Breast epithelium (tissue), 3 donors: Measurements from ENCODE around the gene RELN.

Experiments
- POLR2A ChIP-seq: fragments of 450-650 bp; IDR thresholded peaks from one replicate; pipeline ENCODE4 v1.6.1; 2016; ENCODE audit warnings: antibody characterized with exemption, mild to moderate bottlenecking, moderate library complexity
- POLR2AphosphoS5 ChIP-seq, 3 donors: sonication (generic); formaldehyde crosslinking; IDR thresholded peaks; one replicate each; pipeline ENCODE4 v1.6.1; 2017; ENCODE audit warnings: antibody characterized with exemption in 3 of 3
- TF ChIP-seq, protein P1 (sequence below), 3 donors: fragments of 450-650 bp; IDR thresholded peaks; one replicate each; pipeline ENCODE4 v1.5.1; 2016 to 2017; ENCODE audit warnings: antibody characterized with exemption in 3 of 3, mild to moderate bottlenecking in 3 of 3, moderate library complexity in 3 of 3

DNA sequence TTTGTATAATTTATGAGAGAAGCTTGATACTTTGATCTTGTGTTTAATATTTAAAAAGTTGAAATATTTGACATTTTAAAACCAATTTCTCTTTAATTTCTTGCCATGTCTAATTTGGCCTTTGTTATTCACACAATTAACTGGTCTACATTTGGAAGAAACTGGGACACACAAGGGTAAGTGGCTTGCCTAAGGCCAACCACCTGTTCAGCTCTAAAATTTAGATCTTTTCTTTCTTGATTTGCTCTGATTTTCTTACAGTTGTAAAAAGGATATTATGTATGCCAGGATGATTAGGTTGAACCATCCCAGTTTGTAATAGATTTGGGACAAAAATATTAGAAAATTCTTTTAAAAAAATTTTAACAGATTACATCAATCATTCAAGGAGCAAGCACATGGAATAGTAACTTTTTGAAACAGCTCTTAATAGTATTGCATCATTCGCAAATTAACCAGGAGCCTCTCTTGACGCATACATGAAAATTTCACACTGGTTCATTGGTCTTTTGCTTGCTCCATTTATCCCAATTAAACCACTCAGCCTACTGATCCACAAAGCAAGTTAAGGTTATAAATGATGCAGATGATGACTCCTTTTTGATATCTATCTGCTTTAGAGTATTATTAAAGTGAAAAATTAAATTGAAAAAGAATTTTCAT, 321.0 kb downstream of the RELN start:
- TF ChIP-seq POLR2AphosphoS5 (IDR thresholded peaks at IDR 0.05) (no peak), POLR2A (no peak)
- TF ChIP-seq, protein P1, sequence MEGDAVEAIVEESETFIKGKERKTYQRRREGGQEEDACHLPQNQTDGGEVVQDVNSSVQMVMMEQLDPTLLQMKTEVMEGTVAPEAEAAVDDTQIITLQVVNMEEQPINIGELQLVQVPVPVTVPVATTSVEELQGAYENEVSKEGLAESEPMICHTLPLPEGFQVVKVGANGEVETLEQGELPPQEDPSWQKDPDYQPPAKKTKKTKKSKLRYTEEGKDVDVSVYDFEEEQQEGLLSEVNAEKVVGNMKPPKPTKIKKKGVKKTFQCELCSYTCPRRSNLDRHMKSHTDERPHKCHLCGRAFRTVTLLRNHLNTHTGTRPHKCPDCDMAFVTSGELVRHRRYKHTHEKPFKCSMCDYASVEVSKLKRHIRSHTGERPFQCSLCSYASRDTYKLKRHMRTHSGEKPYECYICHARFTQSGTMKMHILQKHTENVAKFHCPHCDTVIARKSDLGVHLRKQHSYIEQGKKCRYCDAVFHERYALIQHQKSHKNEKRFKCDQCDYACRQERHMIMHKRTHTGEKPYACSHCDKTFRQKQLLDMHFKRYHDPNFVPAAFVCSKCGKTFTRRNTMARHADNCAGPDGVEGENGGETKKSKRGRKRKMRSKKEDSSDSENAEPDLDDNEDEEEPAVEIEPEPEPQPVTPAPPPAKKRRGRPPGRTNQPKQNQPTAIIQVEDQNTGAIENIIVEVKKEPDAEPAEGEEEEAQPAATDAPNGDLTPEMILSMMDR (IDR thresholded peaks at IDR 0.05): no peak
